Measurements from ENCODE around the gene ZNF324B.

ZNF324B gene

GRCh38 chr19:58479736-58480480 lies 28.5 kb downstream of the ZNF324B start:
- H3K4me2 ChIP-seq (ENCODE audit: low read depth, low read length, poor library complexity, severe bottlenecking): no peak overlapping the region
- no peak for TF ChIP-seq CTCF (IDR thresholded peaks at IDR 0.05; ENCODE audit: insufficient read depth, low read length, poor library complexity, severe bottlenecking)
- no peak for TF ChIP-seq EZH2phosphoT487 (conservative IDR thresholded peaks at IDR 0.05; ENCODE audit: low read length)
- no peaks in the 10 kb centered on the region for H3K27me3 ChIP-seq (ENCODE audit: low read length)
- H3K9ac ChIP-seq (ENCODE audit: low read length): no peak overlapping the region
- H3K9me2 ChIP-seq (replicated peaks; ENCODE audit: insufficient read depth, low read length): no peaks in the 10 kb centered on the region
- H3F3A ChIP-seq (ENCODE audit: insufficient read depth): peaks cover 4% of the 10 kb centered on the region
- H4K20me1 ChIP-seq (ENCODE audit: low read depth, low read length): no peaks in the 10 kb centered on the region
- H3K4me3 ChIP-seq (ENCODE audit: insufficient read depth, low read length, poor library complexity, severe bottlenecking): no peak overlapping the region
- no peaks in the 10 kb centered on the region for H3K79me2 ChIP-seq (ENCODE audit: insufficient read depth, low read length)
- H3K36me3 ChIP-seq (ENCODE audit: low read length): no peaks in the 10 kb centered on the region
- H3K27ac ChIP-seq (ENCODE audit: low read depth, low read length): no peak overlapping the region
- H2AFZ ChIP-seq (ENCODE audit: low read depth, low read length, severe bottlenecking): no peak overlapping the region
- H3K9me3 ChIP-seq (ENCODE audit: insufficient read depth, low read length): no peaks in the 10 kb centered on the region

- no peak overlapping the region for H3K27ac ChIP-seq (ENCODE audit: low read depth, low read length)
- TF ChIP-seq EZH2phosphoT487 (conservative IDR thresholded peaks at IDR 0.05; ENCODE audit: low read length): no peak
- TF ChIP-seq CTCF (IDR thresholded peaks at IDR 0.05; ENCODE audit: insufficient read depth, low read length, poor library complexity, severe bottlenecking): no peak
Measured at GRCh38 chr19:58480481-58480830, 29.0 kb downstream of the ZNF324B start.

GRCh38 chr19:58480831-58481230 lies 29.4 kb downstream of the ZNF324B start:
- Histone ChIP-seq H3K79me2 (ENCODE audit: insufficient read depth, low read length) (no peaks in the 10 kb centered on the region), H2AFZ (ENCODE audit: low read depth, low read length, severe bottlenecking) (no peak overlapping the region), H3K9me2 (replicated peaks; ENCODE audit: insufficient read depth, low read length) (no peaks in the 10 kb centered on the region), H3K27ac (ENCODE audit: low read depth, low read length) (no peak overlapping the region), H3K4me2 (ENCODE audit: low read depth, low read length, poor library complexity, severe bottlenecking) (no peak overlapping the region), H3F3A (ENCODE audit: insufficient read depth) (no peaks in the 10 kb centered on the region), H4K20me1 (ENCODE audit: low read depth, low read length) (no peaks in the 10 kb centered on the region), H3K4me3 (ENCODE audit: insufficient read depth, low read length, poor library complexity, severe bottlenecking) (no peak overlapping the region), H3K27me3 (ENCODE audit: low read length) (no peaks in the 10 kb centered on the region), H3K9ac (ENCODE audit: low read length) (no peak overlapping the region), H3K9me3 (ENCODE audit: insufficient read depth, low read length) (no peaks in the 10 kb centered on the region), H3K36me3 (ENCODE audit: low read length) (no peaks in the 10 kb centered on the region)
- TF ChIP-seq CTCF (IDR thresholded peaks at IDR 0.05; ENCODE audit: insufficient read depth, low read length, poor library complexity, severe bottlenecking) (no peak), EZH2phosphoT487 (conservative IDR thresholded peaks at IDR 0.05; ENCODE audit: low read length) (no peak)

More at GRCh38 chr19:58480481-58480830, 29.0 kb downstream of the ZNF324B start:
- no peaks in the 10 kb centered on the region for H3K79me2 ChIP-seq (ENCODE audit: insufficient read depth, low read length)
- no peak overlapping the region for H2AFZ ChIP-seq (ENCODE audit: low read depth, low read length, severe bottlenecking)
- no peaks in the 10 kb centered on the region for H3K27me3 ChIP-seq (ENCODE audit: low read length)
- H4K20me1 ChIP-seq (ENCODE audit: low read depth, low read length): no peaks in the 10 kb centered on the region
- no peaks in the 10 kb centered on the region for H3K9me2 ChIP-seq (replicated peaks; ENCODE audit: insufficient read depth, low read length)
- H3K36me3 ChIP-seq (ENCODE audit: low read length): no peaks in the 10 kb centered on the region
- no peak overlapping the region for H3K4me2 ChIP-seq (ENCODE audit: low read depth, low read length, poor library complexity, severe bottlenecking)
- H3F3A ChIP-seq (ENCODE audit: insufficient read depth): no peaks in the 10 kb centered on the region
- H3K4me3 ChIP-seq (ENCODE audit: insufficient read depth, low read length, poor library complexity, severe bottlenecking): no peak overlapping the region
- no peaks in the 10 kb centered on the region for H3K9me3 ChIP-seq (ENCODE audit: insufficient read depth, low read length)
- H3K9ac ChIP-seq (ENCODE audit: low read length): no peak overlapping the region

Measured in SU-DHL-6 (cell line).